Body of pancreas (tissue), 4 donors: ENCODE measurements around the gene PSME4.

ENCODE experiments used
- POLR2A ChIP-seq, 3 donors: fragments of 450-650 bp; IDR thresholded peaks; one replicate each; pipeline ENCODE4 v1.6.1; 2016; ENCODE audit warnings: antibody characterized with exemption in 3 of 3, mild to moderate bottlenecking in 2 of 3
- TF ChIP-seq, protein P1 (sequence below), 7 experiments: fragments of 450-650 bp in 4 of 7; fragments of 200-600 bp in 3 of 7; sonication (generic) in 3 of 7; IDR thresholded peaks; one replicate each; pipeline ENCODE4 v1.5.1; 2016 to 2019; ENCODE audit warnings: antibody characterized with exemption in 7 of 7

DNA sequence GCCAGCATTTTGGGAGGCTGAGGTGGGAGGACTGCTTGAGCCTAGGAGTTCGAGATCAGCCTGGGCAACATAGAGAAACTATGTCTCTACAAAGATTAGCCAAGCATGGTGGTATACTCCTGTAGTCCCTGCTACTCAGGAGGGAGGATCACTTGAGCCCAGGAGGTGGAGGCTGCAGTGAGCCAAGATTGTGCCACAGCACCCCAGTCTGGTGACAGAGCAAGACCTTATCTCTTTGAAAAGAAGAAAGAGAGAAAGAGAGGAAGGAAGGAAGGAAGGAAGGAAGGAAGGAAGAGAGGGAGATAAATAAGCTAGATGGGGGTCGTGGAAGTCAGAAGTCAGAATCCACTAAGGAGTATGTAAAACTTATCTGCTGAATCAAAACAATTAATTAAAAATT, 127.2 kb downstream of the PSME4 start:
- TF ChIP-seq, protein P1, sequence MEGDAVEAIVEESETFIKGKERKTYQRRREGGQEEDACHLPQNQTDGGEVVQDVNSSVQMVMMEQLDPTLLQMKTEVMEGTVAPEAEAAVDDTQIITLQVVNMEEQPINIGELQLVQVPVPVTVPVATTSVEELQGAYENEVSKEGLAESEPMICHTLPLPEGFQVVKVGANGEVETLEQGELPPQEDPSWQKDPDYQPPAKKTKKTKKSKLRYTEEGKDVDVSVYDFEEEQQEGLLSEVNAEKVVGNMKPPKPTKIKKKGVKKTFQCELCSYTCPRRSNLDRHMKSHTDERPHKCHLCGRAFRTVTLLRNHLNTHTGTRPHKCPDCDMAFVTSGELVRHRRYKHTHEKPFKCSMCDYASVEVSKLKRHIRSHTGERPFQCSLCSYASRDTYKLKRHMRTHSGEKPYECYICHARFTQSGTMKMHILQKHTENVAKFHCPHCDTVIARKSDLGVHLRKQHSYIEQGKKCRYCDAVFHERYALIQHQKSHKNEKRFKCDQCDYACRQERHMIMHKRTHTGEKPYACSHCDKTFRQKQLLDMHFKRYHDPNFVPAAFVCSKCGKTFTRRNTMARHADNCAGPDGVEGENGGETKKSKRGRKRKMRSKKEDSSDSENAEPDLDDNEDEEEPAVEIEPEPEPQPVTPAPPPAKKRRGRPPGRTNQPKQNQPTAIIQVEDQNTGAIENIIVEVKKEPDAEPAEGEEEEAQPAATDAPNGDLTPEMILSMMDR (IDR thresholded peaks at IDR 0.05) = no peak
- no peak for TF ChIP-seq POLR2A (IDR thresholded peaks at IDR 0.05)
